Measurements from ENCODE around the gene ZSCAN2.

The ZSCAN2 gene

DNA sequence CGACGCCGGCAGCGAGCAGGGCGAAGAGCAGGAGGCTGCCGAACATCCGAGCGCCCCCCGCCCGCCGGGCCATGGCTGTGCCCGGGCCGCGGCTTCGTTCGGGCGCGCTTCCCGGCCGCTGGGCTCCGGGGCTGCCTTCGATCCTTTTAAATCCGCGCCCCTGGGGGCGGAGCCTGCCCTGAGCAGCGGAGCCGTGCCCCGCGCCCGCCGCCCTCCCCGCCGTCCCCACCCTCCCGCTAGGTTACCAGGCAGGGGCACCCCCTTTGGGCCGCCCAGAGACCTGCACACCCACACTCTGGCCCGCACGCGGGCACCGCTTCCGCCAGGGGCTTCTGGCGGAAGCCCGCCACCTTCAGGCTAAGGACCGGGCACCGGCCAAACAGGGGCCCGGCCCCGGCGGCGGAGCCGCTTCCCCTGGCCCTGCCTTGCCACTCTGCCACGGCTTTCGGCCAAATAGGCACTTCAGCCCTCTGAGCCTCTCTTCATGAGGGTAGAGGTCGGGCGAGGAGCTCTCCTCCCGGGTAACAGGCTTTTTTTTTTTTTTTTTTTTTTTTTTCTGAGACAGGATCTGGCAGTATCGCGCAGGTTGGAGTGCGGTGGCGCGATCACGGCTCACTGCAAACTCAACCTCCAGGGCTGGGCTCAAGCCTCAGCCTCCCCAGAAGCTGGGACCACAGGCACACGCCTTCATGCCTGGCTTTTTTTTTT, 57.4 kb downstream of the ZSCAN2 start, which contains the start of gene NMB:
TSS of gene NMB (minus strand) at position 120 of the 708 bp plus-strand sequence. CDS start at position 73, 47 bp downstream.
- TF ChIP-seq POLR2AphosphoS5 (IDR thresholded peaks at IDR 0.05; ENCODE audit: low read depth, low read length) (peak; percentile 58), FOXP2 (optimal IDR thresholded peaks at IDR 0.05; ENCODE audit: borderline replicate concordance, extremely low read depth, extremely low read length, insufficient read depth) (no peak), SIN3A (IDR thresholded peaks at IDR 0.05; ENCODE audit: borderline replicate concordance, insufficient read depth, low read length) (0 out of 2 replicates have a peak, but pooled peaks have one; percentile 9), TAF1 (IDR thresholded peaks at IDR 0.05; ENCODE audit: borderline replicate concordance, insufficient read depth, low read length) (no peak)
- TF ChIP-seq, protein P1, sequence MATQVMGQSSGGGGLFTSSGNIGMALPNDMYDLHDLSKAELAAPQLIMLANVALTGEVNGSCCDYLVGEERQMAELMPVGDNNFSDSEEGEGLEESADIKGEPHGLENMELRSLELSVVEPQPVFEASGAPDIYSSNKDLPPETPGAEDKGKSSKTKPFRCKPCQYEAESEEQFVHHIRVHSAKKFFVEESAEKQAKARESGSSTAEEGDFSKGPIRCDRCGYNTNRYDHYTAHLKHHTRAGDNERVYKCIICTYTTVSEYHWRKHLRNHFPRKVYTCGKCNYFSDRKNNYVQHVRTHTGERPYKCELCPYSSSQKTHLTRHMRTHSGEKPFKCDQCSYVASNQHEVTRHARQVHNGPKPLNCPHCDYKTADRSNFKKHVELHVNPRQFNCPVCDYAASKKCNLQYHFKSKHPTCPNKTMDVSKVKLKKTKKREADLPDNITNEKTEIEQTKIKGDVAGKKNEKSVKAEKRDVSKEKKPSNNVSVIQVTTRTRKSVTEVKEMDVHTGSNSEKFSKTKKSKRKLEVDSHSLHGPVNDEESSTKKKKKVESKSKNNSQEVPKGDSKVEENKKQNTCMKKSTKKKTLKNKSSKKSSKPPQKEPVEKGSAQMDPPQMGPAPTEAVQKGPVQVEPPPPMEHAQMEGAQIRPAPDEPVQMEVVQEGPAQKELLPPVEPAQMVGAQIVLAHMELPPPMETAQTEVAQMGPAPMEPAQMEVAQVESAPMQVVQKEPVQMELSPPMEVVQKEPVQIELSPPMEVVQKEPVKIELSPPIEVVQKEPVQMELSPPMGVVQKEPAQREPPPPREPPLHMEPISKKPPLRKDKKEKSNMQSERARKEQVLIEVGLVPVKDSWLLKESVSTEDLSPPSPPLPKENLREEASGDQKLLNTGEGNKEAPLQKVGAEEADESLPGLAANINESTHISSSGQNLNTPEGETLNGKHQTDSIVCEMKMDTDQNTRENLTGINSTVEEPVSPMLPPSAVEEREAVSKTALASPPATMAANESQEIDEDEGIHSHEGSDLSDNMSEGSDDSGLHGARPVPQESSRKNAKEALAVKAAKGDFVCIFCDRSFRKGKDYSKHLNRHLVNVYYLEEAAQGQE (IDR thresholded peaks at IDR 0.05; ENCODE audit: insufficient read depth in 1 of 2, low read depth in 2 of 2, low read length in 2 of 2): no peak

DNA sequence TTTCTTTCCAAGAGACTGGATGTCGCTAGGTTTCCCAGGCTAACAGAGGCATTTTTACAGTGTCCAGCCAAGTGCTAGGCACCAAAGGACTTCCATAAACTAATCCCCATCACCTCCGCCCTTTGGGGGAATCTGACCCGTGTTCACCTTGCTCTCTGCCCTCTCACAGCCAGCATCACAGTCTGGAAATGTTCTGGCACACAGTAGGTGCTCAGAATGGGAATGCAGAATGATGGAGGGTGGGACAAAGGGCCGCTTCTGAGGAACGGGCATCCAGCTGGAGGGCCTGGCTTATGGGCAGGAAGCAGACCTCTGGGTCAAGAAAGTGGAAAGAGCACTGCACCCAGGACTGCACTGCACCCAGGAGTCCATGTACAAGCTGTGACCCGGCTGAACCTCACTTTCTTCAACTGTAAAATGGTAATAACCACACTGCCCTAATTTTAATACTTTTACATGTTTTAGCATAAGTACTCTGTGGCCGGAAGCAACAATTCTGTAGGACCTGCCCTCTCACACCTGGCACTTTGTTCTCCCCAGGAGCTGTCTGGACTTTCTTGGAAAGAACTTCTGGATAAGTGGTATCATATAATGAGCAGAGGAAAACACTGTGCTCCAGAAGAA, 58.1 kb downstream of the ZSCAN2 start:
- TF ChIP-seq, protein P1 (IDR thresholded peaks at IDR 0.05; ENCODE audit: insufficient read depth in 1 of 2, low read depth in 2 of 2, low read length in 2 of 2): no peak
- TF ChIP-seq SIN3A (IDR thresholded peaks at IDR 0.05; ENCODE audit: borderline replicate concordance, insufficient read depth, low read length) (no peak), POLR2AphosphoS5 (IDR thresholded peaks at IDR 0.05; ENCODE audit: low read depth, low read length) (no peak), TAF1 (IDR thresholded peaks at IDR 0.05; ENCODE audit: borderline replicate concordance, insufficient read depth, low read length) (no peak), FOXP2 (optimal IDR thresholded peaks at IDR 0.05; ENCODE audit: borderline replicate concordance, extremely low read depth, extremely low read length, insufficient read depth) (no peak)

DNA sequence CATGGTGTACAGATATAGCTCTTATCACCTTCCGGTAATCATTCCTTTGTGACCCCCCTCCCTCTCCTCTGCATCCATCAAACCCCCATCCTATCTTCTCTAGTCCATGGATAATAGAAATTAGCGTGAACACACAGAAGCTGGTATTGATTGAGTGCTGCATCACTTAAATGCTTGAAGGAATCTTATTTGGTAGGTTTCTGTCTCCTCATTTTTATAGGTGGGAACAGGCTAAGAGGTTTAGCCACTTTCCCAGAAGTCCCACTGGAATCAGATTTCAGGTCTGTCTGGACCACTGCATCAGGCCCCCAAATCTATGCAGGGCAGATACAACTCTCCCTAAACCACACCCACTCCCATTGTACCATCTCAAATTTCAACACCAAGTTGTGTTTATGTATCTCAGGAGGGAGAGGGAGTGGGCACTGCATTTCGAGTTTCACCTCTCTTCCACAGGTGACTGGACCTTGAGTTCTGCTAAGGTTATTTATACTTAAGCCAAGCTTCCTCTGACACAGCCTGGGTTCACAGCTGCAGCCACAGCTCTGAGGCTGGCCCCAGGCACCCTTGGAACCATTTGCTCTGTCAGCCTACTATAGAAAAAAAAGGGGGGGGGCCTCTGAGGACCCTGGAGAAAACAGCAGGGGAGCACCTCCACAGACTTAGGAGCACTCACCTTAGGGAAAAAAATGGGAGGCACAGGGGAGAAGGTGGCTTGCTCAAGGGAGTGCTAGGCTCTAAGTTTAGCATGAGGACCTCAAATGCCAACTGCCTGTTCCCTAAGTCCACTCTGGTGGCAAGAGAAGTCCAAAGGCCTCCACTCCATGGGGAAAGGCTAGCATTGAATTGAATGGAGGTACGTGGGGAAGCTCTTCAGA, 59.3 kb downstream of the ZSCAN2 start:
- TF ChIP-seq FOXP2 (optimal IDR thresholded peaks at IDR 0.05; ENCODE audit: borderline replicate concordance, extremely low read depth, extremely low read length, insufficient read depth) (no peak), SIN3A (IDR thresholded peaks at IDR 0.05; ENCODE audit: borderline replicate concordance, insufficient read depth, low read length) (no peak), POLR2AphosphoS5 (IDR thresholded peaks at IDR 0.05; ENCODE audit: low read depth, low read length) (no peak), TAF1 (IDR thresholded peaks at IDR 0.05; ENCODE audit: borderline replicate concordance, insufficient read depth, low read length) (no peak)
- TF ChIP-seq, protein P1 (IDR thresholded peaks at IDR 0.05; ENCODE audit: insufficient read depth in 1 of 2, low read depth in 2 of 2, low read length in 2 of 2): no peak

GRCh38 chr15:84661001-84661400, 60.2 kb downstream of the ZSCAN2 start:
- TF ChIP-seq POLR2AphosphoS5 (IDR thresholded peaks at IDR 0.05; ENCODE audit: low read depth, low read length) (no peak), FOXP2 (optimal IDR thresholded peaks at IDR 0.05; ENCODE audit: borderline replicate concordance, extremely low read depth, extremely low read length, insufficient read depth) (no peak), TAF1 (IDR thresholded peaks at IDR 0.05; ENCODE audit: borderline replicate concordance, insufficient read depth, low read length) (no peak), SIN3A (IDR thresholded peaks at IDR 0.05; ENCODE audit: borderline replicate concordance, insufficient read depth, low read length) (no peak)
- TF ChIP-seq, protein P1 (IDR thresholded peaks at IDR 0.05; ENCODE audit: insufficient read depth in 1 of 2, low read depth in 2 of 2, low read length in 2 of 2): no peak

All from PFSK-1 (cell line).